Neural progenitor cell (in vitro differentiated cells): Measurements from ENCODE around the gene KIFC3.

ENCODE experiments used
- CTCF ChIP-seq: fragments of 200-600 bp; sonication (generic); IDR thresholded peaks from 2 replicates; pipeline ENCODE4 v1.5.1; 2017; ENCODE audit warnings: antibody characterized with exemption, mild to moderate bottlenecking
- EZH2 ChIP-seq: fragments of 200-600 bp; sonication (generic); IDR thresholded peaks from 2 replicates; pipeline ENCODE4 v1.6.1; 2017; ENCODE audit warnings: antibody characterized with exemption, mild to moderate bottlenecking, moderate library complexity
- EZH2phosphoT487 ChIP-seq: fragments of 200-600 bp; sonication (generic); IDR thresholded peaks from 2 replicates; pipeline ENCODE4 v1.6.1; 2017; ENCODE audit warnings: antibody characterized with exemption

- TF ChIP-seq CTCF, result no peak
- no peak for TF ChIP-seq EZH2phosphoT487
- no peak for TF ChIP-seq EZH2
Measured at GRCh38 chr16:57807968-57808528, 5.8 kb upstream of the KIFC3 start.
